ENCODE measurements around the gene PLEK2. TPM values are rescaled to one million over a fixed set of nuclear protein-coding genes. Genes with fewer than 3 reads are reported as not detected.

The PLEK2 gene
- total RNA-seq, 1 donor from 2014 or later, result not detected

GRCh38 chr14:67387195-67387594 is 24.8 kb downstream of the PLEK2 start:
- DNase-seq (ENCODE audit: low spot score), result no peak
- H3K36me3 Mint-ChIP-seq, result peaks cover 16% of the 10 kb centered on the region
- no peak overlapping the region for H3K27ac Mint-ChIP-seq
- no peak overlapping the region for H3K4me3 Mint-ChIP-seq
- peaks cover 5% of the 10 kb centered on the region for H3K27me3 Mint-ChIP-seq (ENCODE audit: insufficient read depth, low read depth)
- no peaks in the 10 kb centered on the region for H3K79me2 ChIP-seq (ENCODE audit: low read depth)
- no peaks in the 10 kb centered on the region for H3K4me1 Mint-ChIP-seq
- H3K36me3 ChIP-seq, result peaks cover 15% of the 10 kb centered on the region
- H3K27me3 ChIP-seq, result no peaks in the 10 kb centered on the region
- H4K20me1 ChIP-seq (ENCODE audit: low read depth), result no peaks in the 10 kb centered on the region
- no peaks in the 10 kb centered on the region for H3K4me1 ChIP-seq
- no peaks in the 10 kb centered on the region for H3F3A ChIP-seq (ENCODE audit: low read depth)
- no peaks in the 10 kb centered on the region for H3K9me3 Mint-ChIP-seq
- TF ChIP-seq, protein P1, sequence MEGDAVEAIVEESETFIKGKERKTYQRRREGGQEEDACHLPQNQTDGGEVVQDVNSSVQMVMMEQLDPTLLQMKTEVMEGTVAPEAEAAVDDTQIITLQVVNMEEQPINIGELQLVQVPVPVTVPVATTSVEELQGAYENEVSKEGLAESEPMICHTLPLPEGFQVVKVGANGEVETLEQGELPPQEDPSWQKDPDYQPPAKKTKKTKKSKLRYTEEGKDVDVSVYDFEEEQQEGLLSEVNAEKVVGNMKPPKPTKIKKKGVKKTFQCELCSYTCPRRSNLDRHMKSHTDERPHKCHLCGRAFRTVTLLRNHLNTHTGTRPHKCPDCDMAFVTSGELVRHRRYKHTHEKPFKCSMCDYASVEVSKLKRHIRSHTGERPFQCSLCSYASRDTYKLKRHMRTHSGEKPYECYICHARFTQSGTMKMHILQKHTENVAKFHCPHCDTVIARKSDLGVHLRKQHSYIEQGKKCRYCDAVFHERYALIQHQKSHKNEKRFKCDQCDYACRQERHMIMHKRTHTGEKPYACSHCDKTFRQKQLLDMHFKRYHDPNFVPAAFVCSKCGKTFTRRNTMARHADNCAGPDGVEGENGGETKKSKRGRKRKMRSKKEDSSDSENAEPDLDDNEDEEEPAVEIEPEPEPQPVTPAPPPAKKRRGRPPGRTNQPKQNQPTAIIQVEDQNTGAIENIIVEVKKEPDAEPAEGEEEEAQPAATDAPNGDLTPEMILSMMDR (IDR thresholded peaks at IDR 0.05), result no peak
- TF ChIP-seq EZH2phosphoT487 (IDR thresholded peaks at IDR 0.05) (no peak), EZH2 (IDR thresholded peaks at IDR 0.05) (no peak)
- H3K9ac ChIP-seq, result no peak overlapping the region
- H2AFZ ChIP-seq (replicated peaks), result no peak overlapping the region
- no peak overlapping the region for H3K4me3 ChIP-seq
- H3K9me3 ChIP-seq (ENCODE audit: low read depth), result no peaks in the 10 kb centered on the region
- H3K4me2 ChIP-seq, result no peak overlapping the region
- no peak overlapping the region for H3K27ac ChIP-seq

DNA sequence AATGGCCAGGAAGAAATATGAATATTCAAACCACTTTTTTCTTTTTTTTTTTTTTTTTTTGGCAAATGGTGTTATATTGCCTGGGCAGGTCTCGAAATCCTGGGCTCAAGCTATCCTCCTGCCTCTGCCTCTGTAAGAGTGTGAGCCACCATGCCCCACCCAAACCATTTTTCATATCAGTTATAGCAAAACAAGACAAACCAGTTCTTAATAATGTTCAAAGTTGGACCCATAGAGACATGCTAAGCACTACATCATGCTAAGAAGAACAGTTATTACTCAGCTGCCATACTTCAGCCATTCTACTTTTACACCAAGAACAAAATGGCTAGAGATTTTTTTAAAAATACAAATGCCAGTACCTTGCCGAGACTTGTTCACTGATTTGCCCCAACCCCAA is 26.3 kb downstream of the PLEK2 start:
- Histone ChIP-seq H3K79me2 (ENCODE audit: low read depth) (no peaks in the 10 kb centered on the region), H3K27me3 (no peaks in the 10 kb centered on the region), H3K36me3 (peaks cover 25% of the 10 kb centered on the region), H3K4me2 (no peak overlapping the region), H3K9me3 (ENCODE audit: low read depth) (no peaks in the 10 kb centered on the region), H3K4me1 (no peaks in the 10 kb centered on the region), H3K9ac (no peak overlapping the region), H2AFZ (replicated peaks) (no peak overlapping the region), H4K20me1 (ENCODE audit: low read depth) (no peaks in the 10 kb centered on the region), H3K27ac (no peak overlapping the region), H3K4me3 (no peak overlapping the region), H3F3A (ENCODE audit: low read depth) (no peaks in the 10 kb centered on the region)
- peaks cover 20% of the 10 kb centered on the region for H3K36me3 Mint-ChIP-seq
- no peak overlapping the region for H3K27ac Mint-ChIP-seq
- TF ChIP-seq, protein P1 (IDR thresholded peaks at IDR 0.05), result no peak
- TF ChIP-seq EZH2phosphoT487 (IDR thresholded peaks at IDR 0.05) (no peak), EZH2 (IDR thresholded peaks at IDR 0.05) (no peak)
- no peak overlapping the region for H3K4me3 Mint-ChIP-seq
- H3K9me3 Mint-ChIP-seq, result no peaks in the 10 kb centered on the region
- peaks cover 2% of the 10 kb centered on the region for H3K27me3 Mint-ChIP-seq (ENCODE audit: insufficient read depth, low read depth)
- DNase-seq (ENCODE audit: low spot score), result no peak
- H3K4me1 Mint-ChIP-seq, result no peaks in the 10 kb centered on the region

- Mint-ChIP-seq H3K27me3 (ENCODE audit: insufficient read depth, low read depth) (no peaks in the 10 kb centered on the region), H3K9me3 (no peaks in the 10 kb centered on the region), H3K4me3 (no peak overlapping the region), H3K27ac (no peak overlapping the region), H3K36me3 (peaks cover 22% of the 10 kb centered on the region), H3K4me1 (no peaks in the 10 kb centered on the region)
- Histone ChIP-seq H3K4me1 (no peaks in the 10 kb centered on the region), H3K9ac (no peak overlapping the region), H3K27me3 (no peaks in the 10 kb centered on the region), H2AFZ (replicated peaks) (no peak overlapping the region), H3K9me3 (ENCODE audit: low read depth) (no peaks in the 10 kb centered on the region), H3K36me3 (peaks cover 29% of the 10 kb centered on the region), H3K79me2 (ENCODE audit: low read depth) (no peaks in the 10 kb centered on the region), H3F3A (ENCODE audit: low read depth) (no peaks in the 10 kb centered on the region), H3K27ac (no peak overlapping the region), H3K4me2 (no peak overlapping the region), H3K4me3 (no peak overlapping the region), H4K20me1 (ENCODE audit: low read depth) (no peaks in the 10 kb centered on the region)
- DNase-seq (ENCODE audit: low spot score), result no peak
- TF ChIP-seq EZH2 (IDR thresholded peaks at IDR 0.05) (no peak), EZH2phosphoT487 (IDR thresholded peaks at IDR 0.05) (no peak)
- TF ChIP-seq, protein P1 (IDR thresholded peaks at IDR 0.05), result no peak
Observed at GRCh38 chr14:67385120-67385519, 26.8 kb downstream of the PLEK2 start.
